ENCODE results near the gene C1QTNF8.

- TF ChIP-seq EZH2 (IDR thresholded peaks at IDR 0.05; ENCODE audit: borderline replicate concordance, insufficient read depth, low read depth, low read length, poor library complexity, severe bottlenecking) (no peak), CTCF (IDR thresholded peaks at IDR 0.05) (no peak)
Measured at GRCh38 chr16:1076801-1077576, 19.1 kb downstream of the C1QTNF8 start.

Data from B cell (primary cell).